Adrenal gland (tissue), 12 donors: ENCODE results near the gene SALL3. TPM values are rescaled to one million over a fixed set of nuclear protein-coding genes. Genes with fewer than 3 reads are reported as not detected.

Experiments
- DNase-seq, 7 donors: peaks; one replicate each; pipeline ENCODE4 v3.0.0-alpha.2; 2019 to 2020
- H3K27ac ChIP-seq, 5 donors: fragments of 200-600 bp; sonication (generic) in 4 of 5; 1 replicate in 3 of 5; 2 replicates in 2 of 5; pipeline versions ENCODE4 v1.5.1 to v1.8.0; 2016 to 2020; ENCODE audit warnings: mild to moderate bottlenecking in 1 of 5
- H3K27me3 ChIP-seq: fragments of 200-600 bp; 2 replicates; pipeline ENCODE4 v1.8.0; 2021
- H3K36me3 ChIP-seq, 2 donors: fragments of 200-600 bp; replicated peaks in 1 of 2; 1 replicate in 1 of 2; 2 replicates in 1 of 2; pipeline versions ENCODE4 v1.5.1 to v1.8.0; 2018 to 2022
- H3K4me1 ChIP-seq, 2 donors: fragments of 200-600 bp; replicated peaks in 1 of 2; 1 replicate in 1 of 2; 2 replicates in 1 of 2; pipeline versions ENCODE4 v1.5.1 to v1.8.0; 2018 to 2021
- H3K4me3 ChIP-seq, 4 donors: fragments of 200-600 bp; sonication (generic) in 3 of 4; one replicate each; pipeline ENCODE4 v1.5.1; 2016 to 2018
- H3K9me3 ChIP-seq, 3 donors: fragments of 200-600 bp; sonication (generic) in 1 of 3; replicated peaks in 1 of 3; 1 replicate in 2 of 3; 2 replicates in 1 of 3; pipeline versions ENCODE4 v1.5.1 to v1.8.0; 2016 to 2021
- CTCF ChIP-seq, 6 experiments: fragments of 450-650 bp in 4 of 6; fragments of 200-600 bp in 2 of 6; sonication (generic) in 1 of 6; IDR thresholded peaks; 1 replicate in 5 of 6; 2 replicates in 1 of 6; pipeline versions ENCODE4 v1.5.1 to v1.8.0; 2016 to 2021; ENCODE audit warnings: antibody characterized with exemption in 6 of 6, mild to moderate bottlenecking in 2 of 6, moderate library complexity in 1 of 6
- whole genome bisulfite sequencing, 4 donors: extraction: QIAGEN DNeasy Blood & Tissue Kit in 2 of 4; methylation state at CpG; one replicate each; pipeline versions ENCODE4 v1.1.5 to v1.1.7; 2013 to 2017; 5-methylcytosine and 5-hydroxymethylcytosine counted together
- intact Hi-C, 2 donors: fragments of 100-400 bp; cut with DNase I; formaldehyde crosslinking; loops; one replicate each; pipeline versions ENCODE4 v1.14.1 to v1.15.0; 2022 to 2023
- polyA plus RNA-seq, 3 donors: library from polyadenylated mRNA; stranded (reverse); fragments of 200-250 nt in 2 of 3; fragments of 350-450 nt in 1 of 3; fragmentation: Illumina TruSeq in 1 of 3; extraction: RNeasy Lipid Tissue Mini Kit (QIAGEN cat#74804) in 1 of 3; gene quantifications; one replicate each; pipeline ENCODE4 v1.2.3, GENCODE V29; 2013 to 2014
- total RNA-seq, 9 donors: library from RNA; depleted of rRNA in 4 of 9; stranded (reverse); fragments of >200 nt in 4 of 9; fragments of 120-200 nt in 1 of 9; fragmentation: NEBNext Ultra II Directional in 1 of 9; extraction: Animal tissue kit (Norgen Biotek cat#: 25700) in 1 of 9; gene quantifications; one replicate each; pipeline versions ENCODE4 v1.1.0 to v1.2.4, GENCODE V29; 2013 to 2023
- donor health status: healthy with polysubstance abuse.
- donor health status: Bipolar disorder and iron deficiency.
- donor health status: DM: yes; HTN: yes; CAD: no.
- donor health status: DM: no; HTN: no; CAD: no.
- donor health status: DM: no; HTN: no; CAD: no.
- donor health status: DM: yes; HTN: yes; CAD: no.

Gene SALL3
- total and polyA plus RNA-seq, 12 donors = 0.11 TPM; not detected in 11

GRCh38 chr18:79049506-79049905, 69.9 kb downstream of the SALL3 start:
- Histone ChIP-seq H3K36me3 (no peaks in the 10 kb centered on the region), H3K27ac (no peak overlapping the region), H3K27me3 (no peaks in the 10 kb centered on the region), H3K4me3 (no peak overlapping the region), H3K9me3 (no peaks in the 10 kb centered on the region), H3K4me1 (peaks cover 0 to 4% of the 10 kb centered on the region in 2 donors)
- no peak for TF ChIP-seq CTCF (IDR thresholded peaks at IDR 0.05)
- DNase-seq = no peak
- WGBS, 4 donors = 85 to 97% (median 93%) methylated on average over 3 of the region's 3 CpGs
- intact Hi-C loops = no loop called here

Other genes starting within 250 kb of the SALL3 start
- 10 to 100 TPM; 20.1 to 36.0 (median 29.3) TPM for gene ATP9B, start 89.6 kb downstream of the SALL3 start, total RNA-seq
- 10 to 100 TPM; 16.3 to 16.6 (median 16.3) TPM for gene ATP9B, start 89.6 kb downstream of the SALL3 start, polyA plus RNA-seq